Vagina (tissue), 2 donors: ENCODE results near the gene TRAF2. TPM values are rescaled to one million over a fixed set of nuclear protein-coding genes. Genes with fewer than 3 reads are reported as not detected.

Source experiments
- DNase-seq, 2 donors: peaks; one replicate each; pipeline ENCODE4 v3.0.0-alpha.2; 2017; ENCODE audit errors: extremely low spot score in 2 of 2
- H3K27ac ChIP-seq: fragments of 200-600 bp; sonication (generic); one replicate; pipeline ENCODE4 v1.5.1; 2019
- H3K27me3 ChIP-seq: fragments of 200-600 bp; sonication (generic); one replicate; pipeline ENCODE4 v1.5.1; 2019
- H3K36me3 ChIP-seq, 2 donors: fragments of 200-600 bp; sonication (generic); one replicate each; pipeline ENCODE4 v1.5.1; 2017 to 2019
- H3K4me1 ChIP-seq: fragments of 200-600 bp; sonication (generic); one replicate; pipeline ENCODE4 v1.5.1; 2019
- H3K4me3 ChIP-seq, 2 donors: fragments of 200-600 bp; sonication (generic); 1 replicate in 1 of 2; 2 replicates in 1 of 2; pipeline ENCODE4 v1.5.1; 2016 to 2019
- H3K9me3 ChIP-seq: fragments of 200-600 bp; sonication (generic); one replicate; pipeline ENCODE4 v1.5.1; 2019
- POLR2A ChIP-seq, 2 donors: fragments of 450-650 bp; IDR thresholded peaks; one replicate each; pipeline ENCODE4 v1.6.1; 2017; ENCODE audit warnings: antibody characterized with exemption in 2 of 2, mild to moderate bottlenecking in 2 of 2, moderate library complexity in 2 of 2
- POLR2AphosphoS5 ChIP-seq, 2 donors: sonication (generic); formaldehyde crosslinking; IDR thresholded peaks; one replicate each; pipeline ENCODE4 v1.9.0; 2017; ENCODE audit warnings: antibody characterized with exemption in 2 of 2, mild to moderate bottlenecking in 2 of 2, low read depth in 1 of 2; ENCODE audit not compliant: insufficient read depth in 1 of 2
- intact Hi-C: fragments of 100-400 bp; cut with DNase I; formaldehyde crosslinking; loops from one replicate; pipeline ENCODE4 v1.15.1; 2023
- total RNA-seq: library from RNA; depleted of rRNA; stranded (reverse); fragments of >200 nt; gene quantifications from one replicate; pipeline ENCODE4 v1.2.3, GENCODE V29; 2016
- TF ChIP-seq, protein P1 (sequence below), 3 experiments: fragments of 450-650 bp in 2 of 3; fragments of 200-600 bp in 1 of 3; sonication (generic) in 1 of 3; IDR thresholded peaks; one replicate each; pipeline ENCODE4 v1.5.1; 2017 to 2019; ENCODE audit warnings: antibody characterized with exemption in 3 of 3, mild to moderate bottlenecking in 2 of 3, moderate library complexity in 2 of 3

The TRAF2 gene
- total RNA-seq, 1 donor from 2014 or later: 12.8 TPM

DNA sequence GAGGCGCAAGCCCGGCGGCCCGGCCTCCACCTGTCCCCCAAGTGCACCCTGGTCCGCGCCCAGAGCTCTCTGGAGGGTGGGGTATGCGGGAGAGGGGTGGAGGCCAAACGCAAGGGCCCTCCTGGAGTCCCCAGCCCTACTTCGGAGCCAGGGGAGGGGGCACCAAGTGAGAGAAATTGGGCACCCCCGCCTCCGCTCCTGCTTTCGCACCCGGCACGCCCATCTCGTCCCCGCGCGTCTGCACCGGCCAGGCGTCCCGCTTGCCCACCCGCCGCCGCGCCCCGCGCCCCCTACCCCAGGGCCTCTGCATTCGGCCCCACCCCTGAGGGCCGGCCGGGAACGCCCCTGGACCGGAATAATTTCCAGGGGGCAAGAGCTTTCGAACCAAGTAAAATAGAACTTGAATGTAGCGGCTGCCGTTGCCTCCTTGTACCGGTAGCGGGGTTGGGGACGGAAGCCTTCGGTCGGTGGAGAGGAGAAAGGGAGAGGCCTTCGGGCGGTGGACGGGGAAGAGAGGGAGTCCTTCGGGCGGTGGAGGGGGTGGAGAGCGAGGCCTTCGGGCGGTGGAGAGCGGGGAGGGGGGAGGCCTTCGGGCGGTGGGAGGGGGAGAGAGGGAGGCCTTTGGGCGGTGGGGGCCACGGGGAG, 37.8 kb upstream of the TRAF2 start:
- Histone ChIP-seq H3K9me3 (no peaks in the 10 kb centered on the region), H3K4me1 (peaks cover 54% of the 10 kb centered on the region), H3K27me3 (peaks cover 14% of the 10 kb centered on the region), H3K36me3 (no peaks in the 10 kb centered on the region), H3K4me3 (peak overlapping the region; percentile 71 to 72), H3K27ac (peak overlapping the region; percentile 87)
- intact Hi-C loops: loop anchor here (2.0 kb wide), 1 partner anchor 96 kb away; the partner anchor contains the start of genes C8G and FBXW5
- no peak for DNase-seq
- TF ChIP-seq POLR2AphosphoS5 (IDR thresholded peaks at IDR 0.05; ENCODE audit: insufficient read depth in 1 of 2, low read depth in 1 of 2) (no peak), POLR2A (IDR thresholded peaks at IDR 0.05) (no peak)
- TF ChIP-seq, protein P1, sequence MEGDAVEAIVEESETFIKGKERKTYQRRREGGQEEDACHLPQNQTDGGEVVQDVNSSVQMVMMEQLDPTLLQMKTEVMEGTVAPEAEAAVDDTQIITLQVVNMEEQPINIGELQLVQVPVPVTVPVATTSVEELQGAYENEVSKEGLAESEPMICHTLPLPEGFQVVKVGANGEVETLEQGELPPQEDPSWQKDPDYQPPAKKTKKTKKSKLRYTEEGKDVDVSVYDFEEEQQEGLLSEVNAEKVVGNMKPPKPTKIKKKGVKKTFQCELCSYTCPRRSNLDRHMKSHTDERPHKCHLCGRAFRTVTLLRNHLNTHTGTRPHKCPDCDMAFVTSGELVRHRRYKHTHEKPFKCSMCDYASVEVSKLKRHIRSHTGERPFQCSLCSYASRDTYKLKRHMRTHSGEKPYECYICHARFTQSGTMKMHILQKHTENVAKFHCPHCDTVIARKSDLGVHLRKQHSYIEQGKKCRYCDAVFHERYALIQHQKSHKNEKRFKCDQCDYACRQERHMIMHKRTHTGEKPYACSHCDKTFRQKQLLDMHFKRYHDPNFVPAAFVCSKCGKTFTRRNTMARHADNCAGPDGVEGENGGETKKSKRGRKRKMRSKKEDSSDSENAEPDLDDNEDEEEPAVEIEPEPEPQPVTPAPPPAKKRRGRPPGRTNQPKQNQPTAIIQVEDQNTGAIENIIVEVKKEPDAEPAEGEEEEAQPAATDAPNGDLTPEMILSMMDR (IDR thresholded peaks at IDR 0.05): no peak

DNA sequence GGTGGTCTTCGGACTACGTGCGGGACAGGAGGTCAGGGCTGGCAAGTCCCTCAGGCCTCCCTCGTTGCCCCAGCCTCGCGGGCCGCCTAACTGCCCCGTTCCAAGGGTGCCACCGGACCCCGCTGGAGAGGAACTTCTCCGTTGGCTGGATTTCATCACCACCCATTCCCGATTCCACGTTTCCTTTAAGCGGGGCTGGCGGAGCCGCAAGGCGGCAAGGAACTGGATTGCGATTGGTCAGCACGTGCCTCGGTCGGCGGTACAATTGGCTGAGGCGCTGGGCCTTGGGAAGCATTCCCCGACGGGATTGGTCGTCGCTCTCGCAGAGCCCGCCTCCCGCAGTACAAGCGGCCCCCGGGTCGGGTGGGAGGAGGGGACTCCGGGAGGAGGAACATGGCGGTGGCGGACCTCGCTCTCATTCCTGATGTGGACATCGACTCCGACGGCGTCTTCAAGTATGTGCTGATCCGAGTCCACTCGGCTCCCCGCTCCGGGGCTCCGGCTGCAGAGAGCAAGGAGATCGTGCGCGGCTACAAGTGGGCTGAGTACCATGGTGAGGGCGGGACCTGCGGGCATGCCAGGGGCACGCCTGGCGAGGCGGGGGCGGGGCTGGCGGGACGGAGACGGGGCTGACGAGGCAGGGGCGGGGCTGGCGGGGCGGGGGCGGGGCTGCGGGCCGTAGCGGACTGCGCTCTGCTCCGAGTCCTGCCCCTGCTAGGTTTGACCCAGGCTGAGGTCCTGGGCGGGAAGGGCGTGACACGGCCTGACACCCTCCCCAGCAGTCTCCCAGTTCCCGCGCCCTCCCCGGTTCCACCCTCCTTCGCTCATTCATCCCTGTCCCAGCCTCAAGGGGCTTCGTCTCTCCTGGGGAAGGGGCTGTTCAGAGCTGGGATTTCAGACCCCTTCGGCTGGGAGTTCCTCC, 37.0 kb upstream of the TRAF2 start, which contains the start of gene PHPT1:
Gene PHPT1 (plus strand): TSS at position 372 of the 922 bp plus-strand sequence. CDS start 22 bp downstream, at position 394.
- H3K27me3 ChIP-seq: peaks cover 13% of the 10 kb centered on the region
- intact Hi-C loops: loop anchor here (2.0 kb wide), 1 partner anchor 96 kb away; the partner anchor contains the start of genes C8G and FBXW5
- H3K4me3 ChIP-seq: peak within 1 kb of the TSS; percentile 71 to 72
- H3K4me1 ChIP-seq: peaks cover 46% of the 10 kb centered on the region
- peak in 1 of 2 donors; percentile 99 for DNase-seq
- H3K36me3 ChIP-seq: no peaks in the 10 kb centered on the region
- H3K9me3 ChIP-seq: no peaks in the 10 kb centered on the region
- TF ChIP-seq, protein P1 (IDR thresholded peaks at IDR 0.05): no peak
- TF ChIP-seq POLR2AphosphoS5 (IDR thresholded peaks at IDR 0.05; ENCODE audit: insufficient read depth in 1 of 2, low read depth in 1 of 2) (peak; percentile 91 to 97), POLR2A (IDR thresholded peaks at IDR 0.05) (peak in 1 of 2 donors; percentile 73)
- H3K27ac ChIP-seq: peak within 1 kb of the TSS; percentile 87

DNA sequence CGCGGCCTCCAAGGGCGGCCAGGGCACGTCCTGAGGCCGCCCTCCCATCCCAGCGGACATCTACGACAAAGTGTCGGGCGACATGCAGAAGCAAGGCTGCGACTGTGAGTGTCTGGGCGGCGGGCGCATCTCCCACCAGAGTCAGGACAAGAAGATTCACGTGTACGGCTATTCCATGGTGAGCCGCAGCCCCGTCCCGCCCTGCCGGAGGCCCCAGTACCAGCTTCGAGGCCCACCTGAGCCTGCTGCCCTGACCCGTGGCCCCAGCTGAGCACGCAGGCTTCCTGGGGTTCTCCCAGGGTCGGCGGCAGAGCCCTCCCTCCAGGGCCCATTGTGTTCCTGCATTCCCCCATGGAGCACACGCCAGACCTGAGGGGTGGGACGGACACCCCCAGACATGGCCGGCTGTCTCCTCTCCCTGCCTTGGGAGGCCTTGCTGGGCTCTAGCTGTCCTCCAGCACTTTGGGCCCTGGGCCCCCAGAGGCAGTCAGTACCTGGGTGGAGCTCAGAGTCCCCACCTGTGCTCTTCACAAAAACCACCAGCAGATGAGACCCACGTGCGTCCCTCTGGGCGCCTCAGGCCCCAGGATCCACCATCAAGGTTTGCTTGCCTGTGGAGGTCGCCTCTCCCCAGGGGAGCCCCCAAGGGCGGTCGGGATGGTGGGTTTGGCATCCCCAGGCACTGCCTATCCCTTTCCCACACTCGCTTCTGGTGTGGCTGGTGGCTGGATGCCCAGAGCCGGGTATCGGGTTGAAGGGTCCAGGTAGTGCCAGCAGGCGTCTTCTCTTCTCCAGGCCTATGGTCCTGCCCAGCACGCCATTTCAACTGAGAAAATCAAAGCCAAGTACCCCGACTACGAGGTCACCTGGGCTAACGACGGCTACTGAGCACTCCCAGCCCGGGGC, 36.1 kb upstream of the TRAF2 start:
- Histone ChIP-seq H3K36me3 (no peaks in the 10 kb centered on the region), H3K27ac (peak overlapping the region; percentile 87), H3K4me1 (peaks cover 42% of the 10 kb centered on the region), H3K4me3 (peak overlapping the region; percentile 71 to 72), H3K9me3 (no peaks in the 10 kb centered on the region), H3K27me3 (peaks cover 12% of the 10 kb centered on the region)
- TF ChIP-seq, protein P1 (IDR thresholded peaks at IDR 0.05): no peak
- TF ChIP-seq POLR2AphosphoS5 (IDR thresholded peaks at IDR 0.05; ENCODE audit: insufficient read depth in 1 of 2, low read depth in 1 of 2) (peak in 1 of 2 donors; percentile 10), POLR2A (IDR thresholded peaks at IDR 0.05) (no peak)
- no peak for DNase-seq
- intact Hi-C loops: loop anchor here (2.0 kb wide), 1 partner anchor 95 kb away; the partner anchor contains the start of genes C8G and FBXW5

DNA sequence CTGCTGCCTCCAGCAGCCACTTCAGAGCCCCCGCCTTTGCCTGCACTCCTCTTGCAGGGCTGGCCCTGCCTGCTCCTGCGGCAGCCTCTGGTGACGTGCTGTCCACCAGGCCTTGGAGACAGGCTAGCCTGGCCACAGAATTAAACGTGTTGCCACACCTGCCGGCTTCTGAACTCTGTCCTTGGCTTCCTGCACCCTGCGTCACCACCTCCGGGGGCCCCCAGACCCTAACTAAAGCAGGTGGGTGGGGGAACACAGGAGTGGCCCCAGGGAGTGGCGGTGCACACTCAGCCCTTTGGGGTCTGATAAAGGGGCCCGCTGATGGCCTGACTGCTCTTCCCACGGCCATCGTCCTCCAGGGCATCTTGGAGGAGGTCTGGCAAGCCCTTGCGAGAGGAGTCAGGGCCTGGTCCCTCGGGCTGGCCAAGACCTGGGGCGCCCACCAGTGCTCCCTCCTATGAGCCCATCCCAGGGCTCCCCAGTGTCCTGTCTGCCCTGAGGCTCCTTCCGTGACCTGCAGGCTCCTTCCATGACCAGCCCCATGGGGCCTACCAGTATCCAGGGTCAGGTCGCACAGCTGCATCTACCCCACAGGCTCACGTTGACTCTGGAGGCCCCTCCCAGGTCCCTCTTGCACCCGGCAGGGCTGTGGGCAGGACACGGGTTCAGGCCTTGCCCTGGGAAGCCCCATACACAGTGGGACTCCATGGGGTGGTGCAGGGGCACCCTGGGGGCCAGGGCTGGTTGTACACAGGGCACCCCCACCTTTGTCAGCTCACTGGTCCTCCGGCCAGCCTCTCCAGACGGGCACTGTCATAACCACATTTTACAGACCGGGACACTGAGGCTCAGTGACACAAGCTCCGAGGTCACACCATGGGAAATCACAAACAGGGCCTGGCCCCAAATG, 35.2 kb upstream of the TRAF2 start:
- peaks cover 35% of the 10 kb centered on the region for H3K4me1 ChIP-seq
- intact Hi-C loops: no loop called here
- no peak overlapping the region for H3K27ac ChIP-seq

More for the DNA sequence above, 35.2 kb upstream of the TRAF2 start:
- DNase-seq: no peak
- Histone ChIP-seq H3K4me3 (no peak overlapping the region), H3K27me3 (peaks cover 4% of the 10 kb centered on the region), H3K36me3 (no peaks in the 10 kb centered on the region), H3K9me3 (no peaks in the 10 kb centered on the region)
- TF ChIP-seq, protein P1 (IDR thresholded peaks at IDR 0.05): no peak
- TF ChIP-seq POLR2AphosphoS5 (IDR thresholded peaks at IDR 0.05; ENCODE audit: insufficient read depth in 1 of 2, low read depth in 1 of 2) (no peak), POLR2A (IDR thresholded peaks at IDR 0.05) (no peak)
